IPS-NIHi7 (cell line): ENCODE measurements around the gene AMMECR1L.
A peak's percentile ranks its signal among the peaks of the same experiment; 100 is the strongest.
"Not testable (repeated sequence)": the region's sequence is repeated elsewhere in the genome, so short reads cannot be mapped to it uniquely, and the experiment has no call there.

ENCODE experiments used
- DNase-seq: peaks from one replicate; pipeline ENCODE4 v3.0.0; 2012; ENCODE audit warnings: mixed read lengths; ENCODE audit errors: extremely low spot score

AMMECR1L gene

DNA sequence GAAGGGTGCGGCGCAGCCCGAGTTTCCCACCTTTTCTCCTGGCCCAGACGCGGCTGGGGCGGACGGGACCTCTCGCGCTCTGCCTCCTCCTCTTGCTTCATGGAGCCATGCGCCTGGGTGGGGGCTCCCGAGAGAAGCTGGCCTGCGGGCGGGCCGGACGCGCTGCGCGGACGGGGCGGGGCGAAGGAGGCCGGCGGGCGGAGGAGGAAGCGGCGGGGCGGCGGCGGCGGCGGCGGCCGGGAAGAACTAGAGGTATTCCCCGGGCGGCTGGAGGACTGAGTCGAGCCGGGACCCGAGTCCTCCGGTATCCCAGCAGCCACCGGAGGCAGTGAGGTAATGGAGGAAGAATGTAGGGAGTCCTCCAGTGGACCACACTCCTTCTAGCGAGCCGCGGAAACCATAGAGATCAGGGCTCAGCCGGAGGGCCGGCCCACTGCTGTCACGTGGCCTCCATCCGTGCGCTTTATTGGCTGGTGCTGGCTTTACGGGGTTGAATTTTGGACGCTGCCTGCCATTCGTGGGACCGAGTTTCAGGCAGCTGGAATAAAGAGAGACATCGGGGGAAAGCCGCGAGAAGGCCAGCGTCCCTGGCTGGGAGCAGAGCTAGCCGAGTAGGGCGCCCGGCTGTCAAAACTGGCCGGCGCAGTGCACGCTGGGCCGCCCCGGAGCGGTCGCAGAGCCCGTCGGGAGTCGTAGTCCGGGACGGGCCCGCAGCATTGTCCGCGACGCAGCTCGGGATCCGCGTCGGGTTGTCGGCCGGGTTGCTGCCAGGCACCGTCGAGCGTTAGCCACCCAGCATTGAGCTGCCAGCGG is at the start of gene AMMECR1L:
Gene AMMECR1L (minus strand): TSS at position 177 of the 813 bp plus-strand sequence. CDS start 11,722 bp downstream, outside the sequence.
- DNase-seq, result peak; percentile 50

DNA sequence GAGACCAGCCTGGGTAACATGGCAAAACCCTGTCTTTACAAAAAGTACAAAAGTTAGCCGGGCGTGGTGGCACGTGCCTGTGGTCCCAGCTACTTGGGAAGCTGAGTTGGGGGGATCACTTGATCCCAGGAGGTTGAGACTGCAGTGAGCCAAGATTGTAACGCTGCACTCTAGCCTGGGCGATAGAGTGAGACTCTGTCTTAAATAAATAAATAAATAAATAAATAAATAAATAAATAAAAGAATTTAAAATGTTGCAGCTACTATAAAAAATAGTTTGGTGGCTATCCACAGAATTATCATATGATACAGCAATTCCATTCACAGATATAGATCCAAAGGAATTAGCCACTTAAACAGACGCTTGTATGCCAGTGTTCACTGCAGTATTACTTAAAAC is 49.6 kb upstream of the AMMECR1L start:
- no peak for DNase-seq

DNA sequence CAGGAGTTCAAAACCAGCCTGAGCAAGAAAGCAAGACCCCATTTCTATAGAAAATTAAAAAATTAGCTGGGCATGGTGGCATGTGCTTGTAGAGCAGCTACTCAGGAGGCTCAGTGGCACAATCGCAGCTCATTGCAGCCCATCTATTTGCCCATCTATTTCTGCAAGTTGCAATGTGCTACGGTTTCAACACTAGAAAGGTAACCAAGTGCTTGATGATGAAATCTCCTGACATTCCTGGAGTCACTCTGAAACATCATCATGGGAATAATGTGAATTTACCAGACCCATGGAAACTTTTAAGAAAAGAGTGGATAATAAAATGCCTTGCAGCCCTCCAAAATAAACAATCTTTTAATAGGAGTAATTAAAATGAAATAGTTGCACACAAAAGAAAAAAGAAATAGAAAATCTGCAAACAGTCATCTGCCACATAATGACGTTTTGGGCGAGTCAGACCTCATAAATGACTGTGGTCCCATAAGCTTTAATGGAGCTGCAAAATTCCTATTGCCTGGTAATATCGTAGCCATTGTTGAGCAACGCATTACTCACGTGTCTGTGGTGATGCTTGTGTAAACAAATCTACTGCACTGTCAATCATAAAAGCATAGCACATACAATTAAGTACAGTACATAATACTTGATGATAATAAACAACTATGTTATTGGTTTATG is 46.6 kb upstream of the AMMECR1L start:
- DNase-seq, result no peak

DNA sequence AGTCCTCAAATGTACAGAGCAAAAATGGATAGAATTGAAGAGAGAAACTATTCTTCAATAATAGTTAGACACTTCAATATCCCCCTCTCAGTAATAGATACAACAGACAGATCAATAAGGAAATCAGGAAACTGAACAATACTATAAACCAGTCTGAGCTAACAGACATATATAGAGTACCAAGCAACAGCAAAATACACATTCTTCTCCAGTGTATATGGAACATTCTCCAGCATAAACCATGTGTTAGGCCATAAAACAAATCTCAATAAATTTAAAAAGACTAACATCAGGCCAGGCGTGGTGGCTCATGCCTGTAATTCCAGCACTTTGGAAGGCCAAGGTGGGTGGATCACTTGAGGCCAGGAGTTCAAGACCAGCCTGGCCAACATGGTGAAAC is 43.7 kb upstream of the AMMECR1L start:
- no peak for DNase-seq

DNA sequence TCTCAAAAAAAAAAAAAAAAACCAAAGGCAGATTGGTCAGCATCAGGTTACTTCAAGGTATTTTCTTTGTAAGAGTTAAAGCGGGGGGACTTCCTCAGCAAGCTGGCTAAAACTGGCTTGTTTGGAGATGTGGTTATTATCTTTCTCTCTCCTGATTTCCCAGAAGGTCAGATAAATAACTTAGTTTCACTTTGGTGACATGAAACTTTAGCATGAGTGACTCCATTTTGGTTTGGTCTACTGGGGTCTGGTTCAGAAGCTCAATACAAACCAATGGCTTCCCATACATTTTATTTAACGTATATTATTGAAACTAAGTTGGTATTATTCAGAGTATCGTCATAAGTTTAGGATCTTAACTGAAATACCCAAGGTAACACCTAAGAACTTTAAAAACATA is 41.6 kb upstream of the AMMECR1L start:
- DNase-seq, result no peak

DNA sequence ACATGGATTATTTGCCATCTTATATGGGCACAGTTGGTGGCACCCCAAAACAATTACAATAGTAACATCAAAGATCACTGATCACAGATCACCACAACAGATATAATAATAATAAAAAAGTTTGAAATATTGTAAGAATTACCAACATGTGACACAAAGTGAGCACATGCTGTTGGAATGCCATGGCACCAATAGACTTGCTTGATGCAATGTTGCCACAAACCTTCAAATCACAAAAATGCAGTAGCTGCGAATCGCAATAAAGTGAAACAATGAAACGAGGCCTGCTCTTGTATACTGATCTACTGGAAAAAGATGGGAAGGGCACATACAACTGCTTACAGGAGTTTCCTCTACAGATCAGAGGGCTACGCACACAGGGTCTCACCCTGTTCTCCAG is 32.2 kb upstream of the AMMECR1L start:
- no peak for DNase-seq

DNA sequence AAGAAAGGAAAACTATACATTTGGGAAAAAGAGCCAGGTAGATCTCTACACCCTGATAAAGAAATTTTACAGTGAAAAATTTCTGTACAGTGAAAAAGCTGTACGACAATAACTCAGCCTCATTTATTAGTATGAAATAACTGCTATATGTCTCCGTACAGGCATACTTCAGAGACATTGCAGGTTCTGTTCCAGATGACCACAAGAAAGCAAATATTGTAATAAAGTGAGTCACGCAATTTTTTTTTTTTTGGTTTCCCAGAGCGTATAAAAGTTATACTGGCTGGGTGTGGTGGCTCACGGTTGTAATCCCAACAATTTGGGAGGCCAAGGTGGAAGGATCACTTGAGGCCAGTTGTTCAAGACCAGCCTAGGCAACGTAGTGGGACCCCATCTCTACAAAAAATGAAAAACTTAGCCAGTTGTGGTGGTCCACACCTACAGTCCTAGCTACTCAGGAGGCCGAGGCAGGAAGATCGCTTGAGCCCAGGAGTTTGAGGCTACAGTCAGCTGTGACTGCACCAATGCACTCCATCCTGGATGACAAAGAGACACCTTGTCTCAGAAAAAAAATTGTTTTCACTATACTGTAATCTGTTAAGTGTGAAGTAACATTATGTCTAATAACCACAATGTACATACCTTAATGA is 28.2 kb upstream of the AMMECR1L start:
- DNase-seq, result no peak

DNA sequence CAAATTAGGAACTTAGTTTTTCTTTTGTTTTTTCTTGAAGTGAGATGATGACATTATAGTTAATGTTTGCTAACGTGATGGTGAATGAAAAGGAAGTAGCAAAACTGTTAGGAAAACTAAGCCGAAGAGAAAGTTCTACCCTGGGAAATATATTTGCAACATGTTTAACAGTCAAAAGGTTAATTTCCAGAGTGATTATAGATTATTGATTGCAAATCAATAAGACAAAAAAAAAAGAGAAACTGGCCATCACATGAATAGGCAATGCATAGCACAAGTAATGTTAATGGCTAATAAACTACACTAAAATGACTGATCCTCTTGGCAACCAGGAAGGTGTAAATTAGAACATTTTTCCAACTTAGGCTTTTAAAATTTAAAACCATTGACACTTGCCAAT is 26.0 kb upstream of the AMMECR1L start:
- DNase-seq, result no peak

DNA sequence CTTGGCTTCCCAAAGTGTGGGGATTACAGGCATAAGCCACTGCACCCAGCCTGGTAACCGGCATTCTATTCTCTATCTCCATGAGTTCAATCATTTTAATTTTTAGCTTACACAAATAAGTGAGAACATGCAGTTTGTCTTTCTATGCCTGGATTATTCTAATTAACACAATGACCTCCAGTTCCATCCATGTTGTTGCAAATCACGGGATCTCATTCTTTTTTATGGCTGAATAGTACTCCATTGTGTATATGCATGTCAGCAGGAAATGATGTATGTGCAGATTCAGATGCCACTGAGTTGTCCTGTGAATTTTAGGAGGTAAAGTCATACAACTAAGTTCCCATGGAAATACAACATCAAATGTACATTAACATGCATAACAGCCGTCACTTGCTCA is 24.7 kb upstream of the AMMECR1L start:
- DNase-seq, result no peak

DNA sequence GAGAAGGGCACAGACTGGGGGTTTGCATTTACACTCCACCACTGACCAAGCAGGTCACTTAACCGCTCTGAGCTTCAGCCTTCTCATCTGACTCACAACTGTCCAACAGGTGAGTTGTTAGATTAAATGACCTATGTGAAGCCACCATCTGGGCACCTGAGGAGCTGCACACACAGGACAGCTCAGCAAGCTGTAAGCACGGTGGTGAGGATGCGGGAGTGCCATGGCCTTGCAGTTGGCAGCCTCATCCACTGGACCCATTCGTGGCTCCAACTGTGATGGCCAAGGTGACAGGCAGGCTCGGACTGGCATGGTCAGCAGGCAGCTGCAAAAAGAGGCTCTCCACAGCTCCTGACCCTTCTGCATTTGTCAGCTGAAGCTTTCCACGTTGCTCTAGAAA is 23.3 kb upstream of the AMMECR1L start:
- no peak for DNase-seq

DNA sequence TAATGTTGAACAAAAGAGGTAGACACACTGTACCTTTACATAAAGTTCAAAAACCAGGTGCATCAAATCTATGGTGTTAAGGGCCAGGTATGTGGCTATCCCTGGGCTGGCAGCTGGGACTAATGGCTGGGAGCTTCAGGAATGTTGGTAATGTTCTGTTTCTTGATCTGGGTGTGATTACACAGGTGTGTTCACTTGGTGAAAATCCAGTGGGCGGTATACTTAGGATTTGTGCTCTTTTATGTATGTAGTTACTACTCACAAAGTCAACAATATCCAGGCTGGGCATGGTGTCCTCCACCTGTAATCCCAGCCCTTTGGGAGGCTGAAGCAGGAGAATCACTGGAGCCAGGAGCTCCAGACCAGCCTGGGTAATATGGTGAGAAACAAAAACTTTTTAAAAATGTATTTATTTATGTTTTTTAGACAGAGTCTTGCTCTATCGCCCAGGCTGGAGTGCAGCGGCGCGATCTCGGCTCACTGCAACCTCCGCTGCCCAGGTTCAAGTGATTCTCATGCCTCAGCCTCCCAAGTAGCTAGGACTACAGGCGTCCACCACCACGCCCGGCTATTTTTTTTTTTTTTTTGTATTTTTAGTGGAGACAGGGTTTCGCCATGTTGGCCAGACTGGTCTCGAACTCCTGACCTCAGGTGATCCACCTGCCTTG is 22.1 kb upstream of the AMMECR1L start:
- DNase-seq, result not testable (repeated sequence)

DNA sequence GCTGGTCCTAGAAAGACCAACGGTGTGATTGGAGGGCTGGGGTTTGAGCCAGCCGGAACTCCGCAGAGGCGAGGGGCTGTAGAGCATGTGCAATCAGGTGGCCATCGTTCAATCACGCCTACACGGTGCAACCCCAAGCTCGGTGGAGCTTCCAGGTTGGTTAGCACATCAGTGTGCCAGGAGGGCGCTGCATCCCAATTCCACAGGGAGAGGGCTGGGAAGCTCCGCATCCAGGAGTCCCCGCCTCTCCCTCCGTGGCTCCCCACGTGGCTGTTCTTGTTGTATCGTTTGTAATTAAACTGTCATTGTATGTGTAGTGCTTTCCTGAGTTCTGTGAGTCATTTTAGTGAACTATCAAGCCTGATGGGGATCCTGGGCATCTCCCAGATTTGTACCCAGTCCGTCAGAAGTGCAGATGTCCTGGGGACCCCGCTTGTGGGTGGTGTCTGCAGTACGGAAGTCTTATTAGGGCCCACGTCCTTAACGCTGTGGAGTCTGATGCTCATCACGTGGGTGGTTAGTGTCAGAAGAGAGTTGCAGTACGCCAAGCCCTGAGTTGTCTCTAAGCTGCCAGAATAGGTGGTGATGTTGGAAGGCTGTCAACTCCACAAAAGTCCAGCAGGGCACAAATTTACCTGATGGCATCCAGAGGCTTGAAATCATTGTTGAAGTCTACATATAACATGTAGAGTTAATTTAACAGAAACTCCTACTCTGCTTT is 20.6 kb upstream of the AMMECR1L start:
- DNase-seq, result peak; percentile 36

DNA sequence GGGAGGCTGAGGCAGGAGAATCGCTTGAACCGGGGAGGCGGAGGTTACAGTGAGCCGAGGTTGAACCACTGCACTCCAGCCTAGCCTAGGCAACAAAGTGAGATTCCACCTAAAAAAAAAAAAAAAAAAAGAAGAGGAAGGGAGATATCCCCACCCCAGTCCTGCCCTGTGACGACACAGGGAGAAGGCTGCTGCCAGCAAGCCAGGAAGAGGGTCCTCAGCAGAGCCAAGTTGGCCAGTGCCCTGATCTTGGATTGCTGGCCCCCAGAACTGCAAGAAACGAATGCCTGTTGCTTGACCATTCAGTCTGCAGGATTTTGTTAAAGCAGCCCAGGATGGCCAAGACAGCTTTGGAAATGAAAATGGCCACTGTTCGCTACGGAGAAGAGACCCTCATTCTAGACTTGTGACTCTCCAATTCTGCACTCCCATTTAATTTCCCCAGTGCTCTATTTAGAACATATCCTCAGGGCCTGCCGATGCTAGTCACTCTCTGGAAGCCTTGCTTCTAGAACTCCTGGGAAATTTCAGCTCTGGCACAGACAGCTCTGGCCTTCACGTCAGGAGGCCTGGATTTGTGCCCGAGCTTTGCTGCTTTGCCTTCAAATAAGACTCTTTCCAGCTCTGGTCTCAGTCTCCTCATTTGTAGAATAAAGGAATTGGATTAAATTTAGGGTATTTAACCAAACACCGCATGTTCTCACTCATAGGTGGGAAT is 15.7 kb upstream of the AMMECR1L start:
- DNase-seq, result no peak

DNA sequence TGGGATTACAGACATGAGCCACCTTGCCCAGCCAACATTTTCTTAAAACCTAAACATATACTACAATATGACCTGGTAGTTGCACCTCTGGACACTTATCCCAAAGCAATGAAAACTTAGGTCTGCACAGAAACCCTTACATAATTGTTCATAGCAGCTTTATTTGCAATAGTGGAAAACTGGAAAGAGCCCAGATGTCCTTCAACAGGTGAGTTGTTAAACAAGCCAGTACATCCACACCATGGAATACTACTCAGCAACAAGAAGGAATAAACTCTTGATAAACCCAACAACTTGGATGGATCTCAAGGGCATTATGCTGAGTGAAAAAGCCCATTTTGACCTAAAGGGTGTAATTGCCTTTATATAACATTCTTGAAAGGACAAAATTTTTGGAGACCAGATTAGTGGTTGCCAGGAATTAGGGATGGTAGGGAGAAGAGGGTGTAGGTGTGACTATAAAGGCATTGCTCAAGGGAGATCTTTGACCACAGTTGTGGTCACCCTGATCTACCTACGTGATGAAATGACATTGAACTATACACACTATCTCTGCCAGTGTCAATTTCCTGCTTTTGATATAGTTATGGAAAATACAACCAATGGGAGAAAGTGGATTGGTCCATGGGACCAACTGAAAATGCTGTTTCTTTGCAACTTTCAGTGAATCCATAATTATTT is 11.9 kb upstream of the AMMECR1L start:
- DNase-seq, result no peak

DNA sequence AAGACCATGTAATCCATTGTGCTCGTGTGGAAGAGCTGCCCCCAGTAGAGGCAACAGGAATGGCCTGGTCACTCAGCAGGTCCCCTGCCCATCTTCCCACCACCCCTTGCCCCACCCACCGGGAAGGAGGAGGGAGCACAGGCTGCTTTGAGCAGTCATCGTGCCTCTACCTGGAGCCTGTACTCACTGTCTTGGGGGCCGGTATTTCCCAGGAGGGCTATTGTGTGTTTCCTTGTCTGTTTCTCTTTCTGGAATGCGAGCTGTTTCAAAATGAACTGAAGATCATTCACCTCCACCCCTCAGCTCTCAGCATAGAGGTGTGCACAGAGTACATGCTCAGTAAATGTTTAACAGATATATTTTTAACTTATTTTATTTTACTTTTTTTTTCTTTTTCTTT is 7.7 kb upstream of the AMMECR1L start:
- peak; percentile 43 for DNase-seq

DNA sequence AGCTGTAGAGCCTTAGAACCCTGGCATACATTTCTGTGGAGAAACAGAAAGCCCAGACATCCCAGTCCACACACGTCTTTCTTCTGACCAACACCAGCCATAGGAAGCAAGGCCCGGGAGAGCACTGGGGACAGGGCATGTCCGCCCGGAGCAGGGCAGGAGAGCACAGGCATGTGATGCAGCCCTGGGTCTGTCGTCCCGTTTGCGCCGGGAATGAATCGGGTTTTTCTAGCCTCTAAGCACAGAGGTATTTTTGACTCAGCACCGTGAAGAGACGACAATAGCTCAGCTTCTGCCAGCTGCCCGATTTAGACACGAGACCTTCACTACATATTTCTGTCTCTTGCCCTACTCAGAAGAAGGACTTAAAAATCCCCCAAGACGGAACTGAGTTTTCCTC is 7.3 kb upstream of the AMMECR1L start:
- DNase-seq, result no peak

DNA sequence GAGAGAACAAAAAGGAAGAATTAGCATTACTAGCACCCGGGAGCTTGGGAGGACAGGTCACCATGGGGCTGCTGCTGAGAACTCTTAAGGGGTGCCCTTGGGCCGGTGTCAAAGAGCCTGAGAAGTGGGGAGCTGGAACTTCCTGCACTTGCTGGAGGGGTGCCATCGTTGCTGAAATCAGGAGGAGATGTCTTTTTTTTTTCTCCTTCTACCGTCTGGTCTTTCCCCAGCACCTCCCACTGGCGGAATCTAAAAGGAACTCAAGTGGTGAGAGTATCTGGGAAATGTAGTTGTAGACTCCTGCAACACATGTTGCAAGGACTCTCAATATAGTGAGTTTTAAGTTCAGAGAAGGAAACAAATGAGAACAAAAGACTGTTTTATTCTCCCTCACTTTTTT is 6.1 kb upstream of the AMMECR1L start:
- DNase-seq, result no peak

DNA sequence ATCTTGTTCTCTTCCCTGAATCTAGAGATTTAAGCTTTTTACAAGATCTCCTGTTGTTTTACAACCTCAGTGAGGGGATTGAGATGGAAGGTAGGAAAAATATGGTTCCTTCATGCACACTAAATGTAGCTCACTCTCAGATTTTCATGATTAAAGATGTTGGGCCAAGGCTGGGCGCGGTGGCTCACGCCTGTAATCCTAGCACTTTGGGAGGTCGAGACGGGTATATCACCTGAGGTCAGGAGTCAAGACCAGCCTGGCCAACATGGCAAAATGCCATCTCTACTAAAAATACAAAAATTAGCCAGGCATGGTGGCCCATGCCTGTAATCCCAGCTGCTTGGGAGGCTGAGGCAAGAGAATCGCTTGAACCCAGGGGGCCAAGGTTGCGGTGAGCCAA is 5.0 kb upstream of the AMMECR1L start:
- DNase-seq, result not testable (repeated sequence)

DNA sequence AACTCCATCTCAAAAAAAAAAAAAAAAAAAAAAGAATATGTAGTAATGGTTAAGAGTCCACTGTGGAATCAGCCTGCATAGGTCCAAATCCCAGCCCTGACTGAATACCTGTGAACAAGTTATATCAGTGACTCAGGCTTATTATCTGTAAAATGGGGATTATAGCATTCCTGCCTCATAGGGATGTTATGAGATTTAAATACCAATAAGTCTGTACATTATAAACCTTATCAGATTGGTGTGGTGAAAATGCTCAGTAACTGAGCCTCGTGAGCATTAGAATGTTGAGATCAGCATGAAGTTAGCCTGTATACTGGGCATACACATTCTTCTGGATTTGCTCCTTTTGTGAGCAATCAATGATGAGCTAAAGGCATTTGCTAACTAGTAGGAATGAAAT is 3.0 kb upstream of the AMMECR1L start:
- DNase-seq, result no peak

DNA sequence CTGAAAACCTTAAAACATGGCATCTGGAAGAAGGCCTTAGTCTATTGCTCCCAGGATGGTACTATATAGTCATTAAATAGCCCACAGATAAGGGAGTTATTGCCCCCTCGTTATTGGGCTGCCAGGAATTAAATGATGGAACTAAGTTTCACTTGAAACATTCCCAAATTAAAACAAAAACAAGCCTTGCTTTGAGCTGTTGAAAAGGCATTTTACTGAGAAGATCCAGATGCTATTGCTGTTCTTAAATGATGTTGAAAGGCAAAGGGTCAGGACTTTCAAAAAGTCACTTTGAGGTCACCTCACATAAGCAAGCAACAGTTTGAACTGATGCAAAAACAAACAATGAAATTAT is 2.0 kb upstream of the AMMECR1L start:
- no peak for DNase-seq
